ENCODE data around the gene ACO2.

The ACO2 gene

DNA sequence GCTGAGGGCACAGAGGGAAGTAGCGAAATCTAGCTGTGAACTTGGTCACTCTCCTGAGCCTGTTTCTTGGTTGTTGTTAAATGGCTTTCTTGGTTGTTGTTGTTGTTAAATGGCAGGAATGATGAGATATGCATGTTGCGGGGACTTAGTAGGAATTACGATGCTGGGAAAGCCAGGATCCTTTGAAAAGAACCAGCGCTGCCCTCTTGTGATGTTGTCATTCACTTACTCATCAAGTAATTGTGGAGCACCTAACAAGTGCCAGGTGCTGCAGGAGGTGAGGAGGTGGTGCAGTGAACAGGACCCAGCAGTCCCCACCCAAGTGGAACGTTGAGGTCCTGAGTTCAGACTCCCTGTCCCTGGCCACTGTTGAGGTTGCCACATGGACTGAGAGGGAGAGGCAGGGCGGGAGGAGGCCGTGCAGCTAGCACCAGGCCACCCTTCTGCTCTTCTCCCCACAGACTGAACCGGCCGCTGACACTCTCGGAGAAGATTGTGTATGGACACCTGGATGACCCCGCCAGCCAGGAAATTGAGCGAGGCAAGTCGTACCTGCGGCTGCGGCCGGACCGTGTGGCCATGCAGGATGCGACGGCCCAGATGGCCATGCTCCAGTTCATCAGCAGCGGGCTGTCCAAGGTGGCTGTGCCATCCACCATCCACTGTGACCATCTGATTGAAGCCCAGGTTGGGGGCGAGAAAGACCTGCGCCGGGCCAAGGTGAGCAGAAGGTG lies 38.6 kb downstream of the ACO2 start:
- H3K27ac ChIP-seq (ENCODE audit: low read depth, low read length) = no peak overlapping the region
- H3K9me3 ChIP-seq (ENCODE audit: control insufficient read depth in 1 of 2, low read length in 2 of 2) = no peaks in the 10 kb centered on the region
- no peak overlapping the region for H3K9ac ChIP-seq (ENCODE audit: low read depth in 1 of 2, low read length in 2 of 2)
- no peak overlapping the region for H3K4me3 ChIP-seq (ENCODE audit: low read depth in 1 of 2, low read length in 2 of 2)
- H3K36me3 ChIP-seq (ENCODE audit: control insufficient read depth in 1 of 2, insufficient read depth in 2 of 2, low read length in 2 of 2) = peaks cover 26 to 78% of the 10 kb centered on the region in 2 donors
- no peaks in the 10 kb centered on the region for H3K27me3 ChIP-seq (ENCODE audit: control insufficient read depth in 1 of 2, insufficient read depth in 2 of 2, low read length in 2 of 2)
- peaks cover 2 to 5% of the 10 kb centered on the region in 2 donors for H3K4me1 ChIP-seq (ENCODE audit: control insufficient read depth in 1 of 2, insufficient read depth in 2 of 2, low read length in 2 of 2)

DNA sequence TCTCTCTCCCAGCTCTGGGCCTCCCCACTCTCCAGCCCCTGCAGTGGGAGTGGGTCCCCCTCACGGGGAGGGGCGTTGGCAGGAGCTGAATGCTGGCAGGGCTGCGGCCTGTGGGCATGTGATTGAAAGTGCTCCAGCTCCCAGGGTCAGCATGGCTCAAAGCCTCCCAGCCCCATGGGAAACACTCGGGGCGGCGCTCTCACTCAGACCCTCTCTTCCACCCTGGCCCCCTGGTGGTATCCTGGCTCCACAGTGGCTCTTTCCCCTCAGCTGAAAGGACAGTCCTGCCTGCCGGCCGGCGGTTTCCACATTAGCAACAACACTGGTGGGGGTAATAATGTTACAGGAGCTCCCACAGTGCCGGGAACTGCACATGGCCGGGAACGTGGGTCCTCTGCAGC lies 39.9 kb downstream of the ACO2 start:
- H3K4me3 ChIP-seq (ENCODE audit: low read depth in 1 of 2, low read length in 2 of 2) = no peak overlapping the region
- no peak overlapping the region for H3K27ac ChIP-seq (ENCODE audit: low read depth, low read length)
- H3K9me3 ChIP-seq (ENCODE audit: control insufficient read depth in 1 of 2, low read length in 2 of 2) = no peaks in the 10 kb centered on the region
- H3K9ac ChIP-seq (ENCODE audit: low read depth in 1 of 2, low read length in 2 of 2) = no peak overlapping the region
- H3K4me1 ChIP-seq (ENCODE audit: control insufficient read depth in 1 of 2, insufficient read depth in 2 of 2, low read length in 2 of 2) = peaks cover 2 to 5% of the 10 kb centered on the region in 2 donors
- no peaks in the 10 kb centered on the region for H3K27me3 ChIP-seq (ENCODE audit: control insufficient read depth in 1 of 2, insufficient read depth in 2 of 2, low read length in 2 of 2)
- H3K36me3 ChIP-seq (ENCODE audit: control insufficient read depth in 1 of 2, insufficient read depth in 2 of 2, low read length in 2 of 2) = peaks cover 38 to 82% of the 10 kb centered on the region in 2 donors

DNA sequence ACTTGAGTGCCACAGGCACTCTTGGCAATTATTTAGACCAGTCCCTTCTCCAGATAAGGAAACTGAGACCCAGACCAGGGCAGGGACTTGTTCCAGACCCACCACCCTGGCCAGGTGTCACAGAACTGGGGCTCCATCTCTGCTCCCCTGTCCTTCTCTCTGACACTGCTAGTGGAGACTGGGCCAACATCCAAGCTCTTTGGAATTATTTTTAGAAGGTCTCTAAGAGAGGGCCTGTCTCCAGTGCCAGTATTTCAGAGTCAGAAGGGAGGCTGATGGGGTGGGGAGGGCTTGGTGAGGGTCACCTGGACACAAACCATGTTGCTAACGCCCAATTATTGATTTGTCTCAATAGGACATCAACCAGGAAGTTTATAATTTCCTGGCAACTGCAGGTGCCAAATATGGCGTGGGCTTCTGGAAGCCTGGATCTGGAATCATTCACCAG lies 42.6 kb downstream of the ACO2 start:
- H3K4me1 ChIP-seq (ENCODE audit: control insufficient read depth in 1 of 2, insufficient read depth in 2 of 2, low read length in 2 of 2) = peaks cover 2 to 5% of the 10 kb centered on the region in 2 donors

DNA sequence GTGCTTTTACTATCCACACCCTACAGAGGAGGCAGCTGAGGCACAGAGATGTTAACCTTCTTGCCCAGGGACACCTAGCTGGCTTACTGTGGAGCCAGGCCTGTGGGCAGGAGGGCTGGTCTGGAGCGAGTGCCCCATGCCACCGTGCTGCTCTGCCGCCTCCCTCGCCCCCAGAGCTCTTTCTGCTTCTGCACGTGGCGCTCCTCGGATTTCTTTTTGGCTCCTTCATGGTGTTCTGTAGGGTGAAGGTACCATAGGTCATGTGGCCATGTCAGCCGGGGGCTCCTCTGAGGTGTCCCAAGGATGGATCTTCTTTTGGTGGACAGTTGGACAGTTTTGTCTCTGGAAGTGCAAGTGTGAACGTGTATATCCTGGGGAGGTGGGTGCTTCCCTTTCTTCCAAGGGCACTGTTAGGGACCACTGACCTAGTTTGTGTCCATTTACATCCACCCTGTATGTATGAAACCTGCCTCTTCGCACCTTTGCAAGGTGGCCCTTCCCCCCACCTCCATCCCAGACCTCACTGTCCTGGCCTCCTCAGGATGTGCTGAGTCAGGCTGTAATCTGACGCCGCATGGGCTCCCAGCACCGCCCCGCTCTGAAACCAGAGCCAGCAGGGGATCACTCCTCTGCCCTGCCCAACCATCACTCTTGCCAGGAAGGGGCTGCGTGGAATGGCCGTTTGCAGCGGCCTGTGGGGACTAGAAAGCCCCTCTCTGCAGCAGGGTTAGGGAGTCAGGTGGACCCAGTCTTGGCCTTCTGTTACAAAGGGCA lies 43.7 kb downstream of the ACO2 start:
- no peaks in the 10 kb centered on the region for H3K27me3 ChIP-seq (ENCODE audit: control insufficient read depth in 1 of 2, insufficient read depth in 2 of 2, low read length in 2 of 2)
- no peak overlapping the region for H3K27ac ChIP-seq (ENCODE audit: low read depth, low read length)
- H3K9ac ChIP-seq (ENCODE audit: low read depth in 1 of 2, low read length in 2 of 2) = no peak overlapping the region
- peaks cover 55 to 92% of the 10 kb centered on the region in 2 donors for H3K36me3 ChIP-seq (ENCODE audit: control insufficient read depth in 1 of 2, insufficient read depth in 2 of 2, low read length in 2 of 2)
- H3K4me1 ChIP-seq (ENCODE audit: control insufficient read depth in 1 of 2, insufficient read depth in 2 of 2, low read length in 2 of 2) = peaks cover 2 to 6% of the 10 kb centered on the region in 2 donors
- no peak overlapping the region for H3K4me3 ChIP-seq (ENCODE audit: low read depth in 1 of 2, low read length in 2 of 2)
- no peaks in the 10 kb centered on the region for H3K9me3 ChIP-seq (ENCODE audit: control insufficient read depth in 1 of 2, low read length in 2 of 2)

More for the DNA sequence above, 42.6 kb downstream of the ACO2 start:
- H3K9ac ChIP-seq (ENCODE audit: low read depth in 1 of 2, low read length in 2 of 2) = no peak overlapping the region
- no peak overlapping the region for H3K4me3 ChIP-seq (ENCODE audit: low read depth in 1 of 2, low read length in 2 of 2)
- H3K9me3 ChIP-seq (ENCODE audit: control insufficient read depth in 1 of 2, low read length in 2 of 2) = no peaks in the 10 kb centered on the region
- no peak overlapping the region for H3K27ac ChIP-seq (ENCODE audit: low read depth, low read length)
- no peaks in the 10 kb centered on the region for H3K27me3 ChIP-seq (ENCODE audit: control insufficient read depth in 1 of 2, insufficient read depth in 2 of 2, low read length in 2 of 2)
- H3K36me3 ChIP-seq (ENCODE audit: control insufficient read depth in 1 of 2, insufficient read depth in 2 of 2, low read length in 2 of 2) = peaks cover 55 to 89% of the 10 kb centered on the region in 2 donors

DNA sequence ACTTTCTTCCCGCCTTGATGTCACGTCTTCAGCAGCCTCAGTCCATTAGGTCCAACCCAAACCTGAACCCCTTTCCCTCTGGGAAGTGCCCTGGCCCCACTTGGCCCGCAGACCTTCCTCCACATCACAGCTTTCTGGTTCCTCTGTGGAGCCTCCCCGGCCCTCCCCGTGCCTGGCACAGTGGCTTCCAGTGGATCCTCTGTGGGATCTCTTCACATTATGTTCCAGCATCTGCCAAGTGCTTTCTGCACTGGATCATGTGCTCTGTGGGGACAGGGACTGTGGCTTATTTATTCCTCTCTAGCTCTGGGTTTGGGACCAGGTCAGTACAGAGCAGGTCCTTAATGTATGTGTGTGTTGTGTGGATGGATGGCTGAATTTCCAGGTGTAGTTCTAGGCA lies 44.5 kb downstream of the ACO2 start:
- Histone ChIP-seq H3K9ac (ENCODE audit: low read depth in 1 of 2, low read length in 2 of 2) (no peak overlapping the region), H3K27ac (ENCODE audit: low read depth, low read length) (no peak overlapping the region), H3K4me1 (ENCODE audit: control insufficient read depth in 1 of 2, insufficient read depth in 2 of 2, low read length in 2 of 2) (peaks cover 2 to 10% of the 10 kb centered on the region in 2 donors), H3K36me3 (ENCODE audit: control insufficient read depth in 1 of 2, insufficient read depth in 2 of 2, low read length in 2 of 2) (peaks cover 56 to 92% of the 10 kb centered on the region in 2 donors), H3K9me3 (ENCODE audit: control insufficient read depth in 1 of 2, low read length in 2 of 2) (no peaks in the 10 kb centered on the region), H3K27me3 (ENCODE audit: control insufficient read depth in 1 of 2, insufficient read depth in 2 of 2, low read length in 2 of 2) (no peaks in the 10 kb centered on the region), H3K4me3 (ENCODE audit: low read depth in 1 of 2, low read length in 2 of 2) (no peak overlapping the region)

DNA sequence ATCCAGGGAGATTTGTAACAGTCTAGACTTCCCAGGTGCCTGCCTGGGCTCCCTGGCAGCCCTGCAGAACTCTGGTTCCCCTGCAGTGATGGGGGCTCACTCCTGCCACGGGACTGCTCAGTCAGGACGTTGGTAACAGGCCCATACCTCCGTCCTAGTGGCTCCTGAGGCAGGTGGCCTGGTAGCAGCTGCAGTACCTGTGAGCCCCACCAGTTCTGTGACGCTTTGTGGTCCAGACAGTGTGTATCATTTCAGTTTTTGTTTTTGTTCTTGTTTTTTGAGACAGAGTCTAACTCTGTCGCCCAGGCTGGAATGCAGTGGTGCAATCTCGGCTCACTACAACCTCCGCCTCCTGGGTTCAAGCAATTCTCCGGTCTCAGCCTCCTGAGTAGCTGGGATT lies 47.5 kb downstream of the ACO2 start:
- peaks cover under 1 to 8% of the 10 kb centered on the region in 2 donors for H3K4me1 ChIP-seq (ENCODE audit: control insufficient read depth in 1 of 2, insufficient read depth in 2 of 2, low read length in 2 of 2)
- no peaks in the 10 kb centered on the region for H3K9me3 ChIP-seq (ENCODE audit: control insufficient read depth in 1 of 2, low read length in 2 of 2)
- H3K9ac ChIP-seq (ENCODE audit: low read depth in 1 of 2, low read length in 2 of 2) = no peak overlapping the region
- no peak overlapping the region for H3K4me3 ChIP-seq (ENCODE audit: low read depth in 1 of 2, low read length in 2 of 2)
- H3K36me3 ChIP-seq (ENCODE audit: control insufficient read depth in 1 of 2, insufficient read depth in 2 of 2, low read length in 2 of 2) = peaks cover 61 to 89% of the 10 kb centered on the region in 2 donors
- no peak overlapping the region for H3K27ac ChIP-seq (ENCODE audit: low read depth, low read length)
- no peaks in the 10 kb centered on the region for H3K27me3 ChIP-seq (ENCODE audit: control insufficient read depth in 1 of 2, insufficient read depth in 2 of 2, low read length in 2 of 2)

DNA sequence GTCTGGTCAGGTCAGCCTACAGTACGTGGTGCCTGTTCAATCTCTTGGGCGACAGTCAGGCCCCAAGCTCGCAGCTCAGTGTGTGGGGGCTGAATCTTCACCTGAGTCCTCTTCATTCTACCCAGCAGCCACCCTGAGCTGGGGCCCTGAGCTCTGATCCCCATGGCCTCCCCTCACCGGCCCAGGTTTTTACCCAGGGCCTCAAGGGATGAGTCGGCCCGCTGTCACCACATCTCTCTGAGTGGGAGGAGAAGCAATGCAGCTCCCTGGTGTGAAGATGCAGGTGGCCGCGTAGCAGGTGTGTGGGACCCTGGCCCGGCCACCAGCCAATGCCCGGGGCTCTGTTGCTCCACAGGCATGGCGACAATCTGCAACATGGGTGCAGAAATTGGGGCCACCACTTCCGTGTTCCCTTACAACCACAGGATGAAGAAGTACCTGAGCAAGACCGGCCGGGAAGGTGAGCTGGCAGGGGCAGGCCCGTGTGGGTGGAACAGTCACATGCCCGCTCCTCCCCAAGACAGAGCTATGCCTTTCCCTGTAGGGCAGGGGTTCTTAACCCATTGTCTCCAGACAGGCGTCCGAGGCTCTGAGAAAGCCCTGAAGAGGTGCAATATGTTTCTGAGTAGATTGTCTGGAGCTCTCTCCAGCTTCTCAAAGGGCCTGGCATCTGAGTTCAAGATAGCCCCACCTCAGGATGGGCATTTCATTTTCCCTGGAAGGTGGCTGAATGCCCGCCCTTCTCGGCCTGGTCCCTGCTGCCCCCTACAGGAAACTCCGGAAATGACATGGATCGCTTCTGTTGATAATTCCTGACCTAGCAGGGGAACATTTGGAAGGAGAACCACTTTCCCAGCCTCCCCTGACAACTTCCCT lies 48.5 kb downstream of the ACO2 start:
- peaks cover 60 to 85% of the 10 kb centered on the region in 2 donors for H3K36me3 ChIP-seq (ENCODE audit: control insufficient read depth in 1 of 2, insufficient read depth in 2 of 2, low read length in 2 of 2)

DNA sequence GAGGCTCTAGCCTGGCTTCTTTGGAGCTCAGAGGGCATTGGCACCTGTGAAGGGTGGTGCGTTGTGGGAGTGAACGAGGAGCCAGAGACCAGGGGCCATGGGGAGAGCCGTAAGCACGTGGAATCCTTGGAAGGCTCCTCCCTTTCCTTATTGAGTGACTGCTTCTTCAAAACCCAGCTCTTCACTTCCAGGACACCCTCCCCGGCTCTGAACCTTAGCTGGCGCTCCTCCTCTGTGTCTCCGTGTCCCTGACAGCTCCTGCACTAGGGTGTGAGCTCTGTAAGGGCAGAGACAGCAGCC lies 49.1 kb downstream of the ACO2 start:
- Histone ChIP-seq H3K4me3 (ENCODE audit: low read depth in 1 of 2, low read length in 2 of 2) (no peak overlapping the region), H3K27ac (ENCODE audit: low read depth, low read length) (no peak overlapping the region), H3K27me3 (ENCODE audit: control insufficient read depth in 1 of 2, insufficient read depth in 2 of 2, low read length in 2 of 2) (no peaks in the 10 kb centered on the region), H3K36me3 (ENCODE audit: control insufficient read depth in 1 of 2, insufficient read depth in 2 of 2, low read length in 2 of 2) (peaks cover 58 to 85% of the 10 kb centered on the region in 2 donors), H3K9ac (ENCODE audit: low read depth in 1 of 2, low read length in 2 of 2) (no peak overlapping the region), H3K4me1 (ENCODE audit: control insufficient read depth in 1 of 2, insufficient read depth in 2 of 2, low read length in 2 of 2) (peaks cover 0 to 5% of the 10 kb centered on the region in 2 donors), H3K9me3 (ENCODE audit: control insufficient read depth in 1 of 2, low read length in 2 of 2) (no peaks in the 10 kb centered on the region)

More for the DNA sequence above, 48.5 kb downstream of the ACO2 start:
- Histone ChIP-seq H3K9ac (ENCODE audit: low read depth in 1 of 2, low read length in 2 of 2) (no peak overlapping the region), H3K4me3 (ENCODE audit: low read depth in 1 of 2, low read length in 2 of 2) (no peak overlapping the region), H3K9me3 (ENCODE audit: control insufficient read depth in 1 of 2, low read length in 2 of 2) (no peaks in the 10 kb centered on the region), H3K4me1 (ENCODE audit: control insufficient read depth in 1 of 2, insufficient read depth in 2 of 2, low read length in 2 of 2) (peaks cover 0 to 5% of the 10 kb centered on the region in 2 donors), H3K27me3 (ENCODE audit: control insufficient read depth in 1 of 2, insufficient read depth in 2 of 2, low read length in 2 of 2) (no peaks in the 10 kb centered on the region), H3K27ac (ENCODE audit: low read depth, low read length) (no peak overlapping the region)

DNA sequence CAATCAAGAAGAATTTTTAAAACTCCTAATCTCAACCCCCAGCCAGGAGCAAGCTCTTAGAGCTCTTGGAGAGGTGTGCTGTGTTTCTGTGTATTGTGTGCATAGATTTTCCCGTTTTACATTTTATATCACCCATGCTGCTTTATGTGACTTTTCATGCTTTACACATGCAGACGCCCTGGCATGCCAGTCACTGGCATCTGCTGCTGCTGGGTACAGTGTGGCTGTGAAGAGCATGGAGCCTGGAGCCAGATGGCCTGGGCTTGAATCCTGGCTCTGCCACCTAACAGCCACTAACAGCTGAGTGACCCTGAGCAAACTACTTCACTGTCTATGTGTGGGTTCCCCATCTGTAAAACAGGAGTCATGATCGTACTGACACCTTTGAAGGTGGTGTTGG lies 52.2 kb downstream of the ACO2 start:
- Histone ChIP-seq H3K4me3 (ENCODE audit: low read depth in 1 of 2, low read length in 2 of 2) (no peak overlapping the region), H3K9ac (ENCODE audit: low read depth in 1 of 2, low read length in 2 of 2) (no peak overlapping the region), H3K4me1 (ENCODE audit: control insufficient read depth in 1 of 2, insufficient read depth in 2 of 2, low read length in 2 of 2) (peaks cover 5 to 17% of the 10 kb centered on the region in 2 donors), H3K27ac (ENCODE audit: low read depth, low read length) (no peak overlapping the region), H3K36me3 (ENCODE audit: control insufficient read depth in 1 of 2, insufficient read depth in 2 of 2, low read length in 2 of 2) (peaks cover 59 to 85% of the 10 kb centered on the region in 2 donors), H3K27me3 (ENCODE audit: control insufficient read depth in 1 of 2, insufficient read depth in 2 of 2, low read length in 2 of 2) (no peaks in the 10 kb centered on the region), H3K9me3 (ENCODE audit: control insufficient read depth in 1 of 2, low read length in 2 of 2) (no peaks in the 10 kb centered on the region)

Measured in duodenal mucosa (tissue), 2 donors.